OCI-LY7 (cell line): Measurements from ENCODE around the gene IKZF3. TPM values are rescaled to one million over a fixed set of nuclear protein-coding genes. Genes with fewer than 3 reads are reported as not detected.
"Not testable (repeated sequence)": the region's sequence is repeated elsewhere in the genome, so short reads cannot be mapped to it uniquely, and the experiment has no call there.

ENCODE experiments used
- BruUV-seq: library from RNA; stranded (reverse); fragments of 400-500 nt; replicated peaks from 2 replicates; lab custom pipeline; 2021; lab: Mats Ljungman, UMichigan
- CTCF ChIA-PET: fragments of 300-600 bp; sonication (Branson Sonifier 250); formaldehyde crosslinking; loops from one replicate; lab custom pipeline; 2022; ENCODE audit warnings: antibody characterized with exemption; ENCODE audit not compliant: unreplicated experiment; lab: Charles Lee
- POLR2A ChIA-PET: fragments of 300-600 bp; sonication (Branson Sonifier 250); formaldehyde crosslinking; loops from one replicate; lab custom pipeline; 2022; ENCODE audit warnings: antibody characterized with exemption; lab: Charles Lee
- DNase-seq: peaks from one replicate; pipeline ENCODE4 v3.0.0-alpha.2; 2015; ENCODE audit warnings: low spot score
- H2AFZ ChIP-seq: fragments of 200-600 bp; sonication (generic), shearing (Covaris generic); 2 replicates; pipeline ENCODE4 v1.6.1; 2014; ENCODE audit warnings: mild to moderate bottlenecking, antibody characterized with exemption, low read length, moderate library complexity
- H3K27ac ChIP-seq: fragments of 200-600 bp; sonication (generic); 2 replicates; pipeline ENCODE4 v1.5.1; 2014; ENCODE audit warnings: mixed run types, low read depth, mild to moderate bottlenecking, moderate library complexity, low read length, inconsistent platforms; ENCODE audit not compliant: poor library complexity, severe bottlenecking
- H3K36me3 ChIP-seq: fragments of 200-600 bp; sonication (generic); 2 replicates; pipeline ENCODE4 v1.6.1; 2014; ENCODE audit warnings: mild to moderate bottlenecking, antibody characterized with exemption, low read length, moderate library complexity, mixed read lengths; ENCODE audit not compliant: insufficient read depth
- H3K4me1 ChIP-seq: fragments of 200-600 bp; sonication (generic); 2 replicates; pipeline ENCODE4 v1.5.1; 2014; ENCODE audit warnings: mild to moderate bottlenecking, low read length; ENCODE audit not compliant: insufficient read depth, poor library complexity, severe bottlenecking
- H3K4me2 ChIP-seq: fragments of 200-600 bp; sonication (generic); 2 replicates; pipeline ENCODE4 v1.6.1; 2014; ENCODE audit warnings: mild to moderate bottlenecking, low read length
- H3K4me3 ChIP-seq: fragments of 200-600 bp; sonication (generic); 2 replicates; pipeline ENCODE4 v1.5.1; 2014; ENCODE audit warnings: mild to moderate bottlenecking, low read depth, low read length; ENCODE audit not compliant: poor library complexity, severe bottlenecking
- H3K79me2 ChIP-seq: fragments of 200-600 bp; sonication (generic); 2 replicates; pipeline ENCODE4 v1.6.1; 2016; ENCODE audit warnings: low read depth, mild to moderate bottlenecking, low read length, moderate library complexity, mixed read lengths; ENCODE audit not compliant: insufficient read depth
- H3K9me2 ChIP-seq: fragments of 200-600 bp; sonication (generic); 2 replicates; pipeline ENCODE4 v1.6.1; 2016; ENCODE audit warnings: mild to moderate bottlenecking, low read length, mixed read lengths; ENCODE audit not compliant: insufficient read depth
- H3K9me3 ChIP-seq: fragments of 200-600 bp; sonication (generic); 2 replicates; pipeline ENCODE4 v1.6.1; 2014; ENCODE audit warnings: mild to moderate bottlenecking, mixed run types, low read length, mixed read lengths
- H4K20me1 ChIP-seq: fragments of 200-600 bp; sonication (generic); 2 replicates; pipeline ENCODE4 v1.6.1; 2014; ENCODE audit warnings: mild to moderate bottlenecking, antibody characterized with exemption, low read length, moderate library complexity, mixed read lengths; ENCODE audit not compliant: insufficient read depth
- CTCF ChIP-seq: fragments of 200-600 bp; sonication (generic); conservative IDR thresholded peaks from 2 replicates; pipeline ENCODE4 v1.5.1; 2014; ENCODE audit warnings: mild to moderate bottlenecking, antibody characterized with exemption, low read length, moderate library complexity, mixed read lengths
- EZH2phosphoT487 ChIP-seq: fragments of 200-600 bp; sonication (generic); IDR thresholded peaks from 2 replicates; pipeline ENCODE4 v1.6.1; 2018; ENCODE audit warnings: low read depth, borderline replicate concordance, mild to moderate bottlenecking, mixed run types, antibody characterized with exemption, low read length, moderate library complexity, mixed read lengths
- intact Hi-C: fragments of 100-400 bp; cut with micrococcal nuclease; formaldehyde crosslinking; loops from one replicate; pipeline ENCODE4 v1.10.0; 2022; ENCODE audit not compliant: unreplicated experiment
- total RNA-seq, 2 experiments: library from RNA; depleted of rRNA in 1 of 2; stranded (reverse); fragments of >200 nt in 1 of 2; shearing (Covaris generic) in 1 of 2; gene quantifications; 2 replicates each; pipeline ENCODE4 v1.2.3, GENCODE V29; 2014 to 2022

IKZF3 gene
- total RNA-seq, 2 experiments from 2014 or later: 54.7 to 134 TPM

- Histone ChIP-seq H3K4me2 (no peak overlapping the region), H3K9me3 (no peaks in the 10 kb centered on the region), H3K4me3 (no peak overlapping the region), H3K9me2 (no peaks in the 10 kb centered on the region), H2AFZ (no peak overlapping the region), H4K20me1 (no peaks in the 10 kb centered on the region), H3K36me3 (no peaks in the 10 kb centered on the region), H3K4me1 (peaks cover 9% of the 10 kb centered on the region), H3K79me2 (no peaks in the 10 kb centered on the region), H3K27ac (no peak overlapping the region)
- POLR2A ChIA-PET: interaction anchor here (0.6 kb wide), 1 partner anchor 330 kb away, joined by 3 read pairs; the partner anchor contains the start of gene WIPF2
- no peak for TF ChIP-seq CTCF
- intact Hi-C loops: no loop called here
- CTCF ChIA-PET: no interaction called here
- no peak for DNase-seq
- BruUV-seq: no TSS peak
These were observed 25.1 kb upstream of the IKZF3 start for GRCh38 chr17:39889200-39889599.

GRCh38 chr17:39887078-39887477 lies 23.0 kb upstream of the IKZF3 start:
- ChIA-PET CTCF (interaction anchor here (0.6 kb wide), 1 partner anchor 177 kb away, joined by 4 read pairs; no protein-coding TSS in a partner anchor), POLR2A (no interaction called here)
- BruUV-seq: no TSS peak
- Histone ChIP-seq H3K36me3 (no peaks in the 10 kb centered on the region), H3K9me2 (no peaks in the 10 kb centered on the region), H3K79me2 (no peaks in the 10 kb centered on the region), H3K27ac (no peak overlapping the region), H3K4me3 (no peak overlapping the region), H3K9me3 (no peaks in the 10 kb centered on the region), H3K4me2 (no peak overlapping the region), H2AFZ (no peak overlapping the region), H3K4me1 (no peaks in the 10 kb centered on the region), H4K20me1 (no peaks in the 10 kb centered on the region)
- DNase-seq: no peak
- no peak for TF ChIP-seq CTCF
- no peak for TF ChIP-seq EZH2phosphoT487
- intact Hi-C loops: no loop called here

GRCh38 chr17:39886102-39886501 lies 22.0 kb upstream of the IKZF3 start:
- H3K9me3 ChIP-seq, BruUV-seq, H3K4me2 ChIP-seq, intact Hi-C loops, H3K4me3 ChIP-seq, H4K20me1 ChIP-seq, H3K9me2 ChIP-seq, H3K79me2 ChIP-seq, H3K4me1 ChIP-seq, DNase-seq, H3K27ac ChIP-seq, H3K36me3 ChIP-seq, H2AFZ ChIP-seq, CTCF ChIA-PET, POLR2A ChIA-PET: not testable (repeated sequence)
